A549 (cell line): ENCODE data around the gene RPL23. TPM values are rescaled to one million over a fixed set of nuclear protein-coding genes. Genes with fewer than 3 reads are reported as not detected.

Source experiments
- ATAC-seq, 2 experiments: fragments of 200-7000 bp in 1 of 2; fragments of >200 bp in 1 of 2; cut with Nextera tagmentation in 1 of 2; cut with Tn5 transposase in 1 of 2; 3 replicates each; pipeline versions ENCODE4 v1.8.0 to v1.9.1; 2018 to 2020; ENCODE audit warnings: mild to moderate bottlenecking in 1 of 2, moderate library complexity in 1 of 2
- CTCF ChIA-PET: fragments of 300-600 bp; sonication (Branson Sonifier 250); formaldehyde crosslinking; extraction: SDS; loops from one replicate; lab custom pipeline; 2021; ENCODE audit warnings: antibody characterized with exemption, inconsistent platforms; lab: Yijun Ruan, JAX
- POLR2A ChIA-PET: fragments of 350-600 bp; formaldehyde crosslinking; extraction: SDS; loops from one replicate; lab custom pipeline; 2021; ENCODE audit warnings: antibody characterized with exemption, inconsistent platforms; lab: Yijun Ruan, JAX
- DNase-seq, 2 experiments: peaks; one replicate each; pipeline versions ENCODE4 v3.0.0 to v3.0.0-alpha.2; 2011 to 2016; ENCODE audit warnings: low read depth in 1 of 2, low spot score in 1 of 2
- FAIRE-seq: peaks from 2 replicates; lab custom pipeline; 2011; peaks lifted over from hg19 to GRCh38; lab: Jason Lieb, UNC
- H3K27ac ChIP-seq, 2 experiments: fragments of >200 bp; sonication (Bioruptor Twin); formaldehyde crosslinking; 3 replicates each; pipeline ENCODE4 v1.5.1; 2016 to 2017
- H3K4me1 ChIP-seq: fragments of >200 bp; sonication (Bioruptor Twin); formaldehyde crosslinking; 3 replicates; pipeline ENCODE4 v1.6.1; 2016
- H3K4me2 ChIP-seq: fragments of >200 bp; sonication (Bioruptor Twin); formaldehyde crosslinking; 3 replicates; pipeline ENCODE4 v1.6.1; 2016
- H3K4me3 ChIP-seq: fragments of >200 bp; sonication (Bioruptor Twin); formaldehyde crosslinking; 3 replicates; pipeline ENCODE4 v1.5.1; 2016
- H3K9me3 ChIP-seq: fragments of >200 bp; sonication (Bioruptor Twin); formaldehyde crosslinking; 3 replicates; pipeline ENCODE4 v1.6.1; 2016
- BHLHE40 ChIP-seq: IDR thresholded peaks from 2 replicates; pipeline ENCODE4 v1.6.1; 2012; ENCODE audit warnings: low read depth, low read length, inconsistent platforms
- CBX8 ChIP-seq: fragments of 200-600 bp; sonication (generic); IDR thresholded peaks from 2 replicates; pipeline ENCODE4 v1.6.1; 2016
- CEBPB ChIP-seq, 2 experiments: fragments of >200 bp in 1 of 2; sonication (Bioruptor Twin) in 1 of 2; formaldehyde crosslinking in 1 of 2; IDR thresholded peaks; 2 replicates each; pipeline ENCODE4 v1.6.1; 2012 to 2016
- CHD2 ChIP-seq: fragments of 150-350 bp; IDR thresholded peaks from 2 replicates; pipeline ENCODE4 v1.6.1; 2014; ENCODE audit warnings: low read length; ENCODE audit not compliant: partially characterized antibody
- CHD4 ChIP-seq: fragments of 200-600 bp; sonication (generic); IDR thresholded peaks from 2 replicates; pipeline ENCODE4 v1.6.1; 2016; ENCODE audit warnings: antibody characterized with exemption, mild to moderate bottlenecking, borderline replicate concordance
- EHF ChIP-seq: fragments of 250-450 bp; sonication (Bioruptor Pico); IDR thresholded peaks from 2 replicates; pipeline ENCODE4 v1.5.0; 2020; ENCODE audit warnings: mild to moderate bottlenecking
- EP300 ChIP-seq, 2 experiments: fragments of >200 bp; sonication (Bioruptor Twin); formaldehyde crosslinking; IDR thresholded peaks; 2 replicates in 1 of 2; 3 replicates in 1 of 2; pipeline ENCODE4 v1.6.1; 2016 to 2017
- FOSL2 ChIP-seq, 2 experiments: fragments of 450-650 bp in 1 of 2; fragments of >200 bp in 1 of 2; sonication (Bioruptor Twin) in 1 of 2; formaldehyde crosslinking; IDR thresholded peaks; 2 replicates each; pipeline versions ENCODE4 v1.5.0 to v1.6.1; 2016 to 2020; ENCODE audit warnings: mild to moderate bottlenecking in 1 of 2, moderate library complexity in 1 of 2
- FOXS1 ChIP-seq: fragments of 250-450 bp; sonication (Bioruptor Pico); IDR thresholded peaks from 2 replicates; pipeline ENCODE4 v1.5.0; 2020; ENCODE audit warnings: mild to moderate bottlenecking, moderate library complexity
- HDAC2 ChIP-seq: fragments of 200-600 bp; sonication (generic); IDR thresholded peaks from 2 replicates; pipeline ENCODE4 v1.6.1; 2016
- HEYL ChIP-seq: fragments of 250-450 bp; sonication (Bioruptor Pico); IDR thresholded peaks from 2 replicates; pipeline ENCODE4 v1.8.0; 2021; ENCODE audit warnings: mild to moderate bottlenecking, moderate library complexity
- HOXA7 ChIP-seq: fragments of 250-450 bp; sonication (Bioruptor Pico); IDR thresholded peaks from 2 replicates; pipeline ENCODE4 v1.5.0; 2020; ENCODE audit warnings: mild to moderate bottlenecking, moderate library complexity
- HOXB13 ChIP-seq: fragments of 250-450 bp; sonication (Bioruptor Pico); IDR thresholded peaks from 2 replicates; pipeline ENCODE4 v1.5.0; 2020; ENCODE audit warnings: low read depth, mild to moderate bottlenecking, moderate library complexity
- JUNB ChIP-seq: fragments of >200 bp; sonication (Bioruptor Twin); formaldehyde crosslinking; IDR thresholded peaks from 2 replicates; pipeline ENCODE4 v1.6.1; 2016
- KDM1A ChIP-seq: fragments of 200-600 bp; sonication (generic); IDR thresholded peaks from 2 replicates; pipeline ENCODE4 v1.6.1; 2016; ENCODE audit warnings: low read depth, mild to moderate bottlenecking
- NFE2L2 ChIP-seq: fragments of 150-350 bp; conservative IDR thresholded peaks from 2 replicates; pipeline ENCODE4 v1.6.1; 2014; ENCODE audit warnings: low read length
- NPAS2 ChIP-seq: fragments of 250-450 bp; sonication (Bioruptor Pico); IDR thresholded peaks from 2 replicates; pipeline ENCODE4 v1.8.0; 2022; ENCODE audit warnings: mild to moderate bottlenecking, moderate library complexity, borderline replicate concordance
- PHF8 ChIP-seq: fragments of 200-600 bp; sonication (generic); IDR thresholded peaks from 2 replicates; pipeline ENCODE4 v1.6.1; 2016; ENCODE audit warnings: low read depth, mild to moderate bottlenecking, antibody characterized with exemption, moderate library complexity, borderline replicate concordance
- RARB ChIP-seq: fragments of 250-450 bp; sonication (Bioruptor Pico); IDR thresholded peaks from 2 replicates; pipeline ENCODE4 v1.8.0; 2021; ENCODE audit warnings: mild to moderate bottlenecking, moderate library complexity
- RFX5 ChIP-seq: fragments of 450-650 bp; IDR thresholded peaks from 2 replicates; pipeline ENCODE4 v1.7.1; 2014; ENCODE audit warnings: antibody characterized with exemption, mild to moderate bottlenecking, moderate library complexity
- RNF2 ChIP-seq: fragments of 200-600 bp; sonication (generic); IDR thresholded peaks from 2 replicates; pipeline ENCODE4 v1.6.1; 2016; ENCODE audit warnings: low read depth, mild to moderate bottlenecking, antibody characterized with exemption, moderate library complexity, borderline replicate concordance
- SMC3 ChIP-seq: fragments of >200 bp; sonication (Bioruptor Twin); formaldehyde crosslinking; IDR thresholded peaks from 3 replicates; pipeline ENCODE4 v1.6.1; 2018; ENCODE audit warnings: inconsistent platforms
- SREBF2 ChIP-seq: fragments of 450-650 bp; IDR thresholded peaks from 2 replicates; pipeline ENCODE4 v1.6.1; 2014; ENCODE audit warnings: mild to moderate bottlenecking, moderate library complexity
- TFCP2L1 ChIP-seq: fragments of 250-450 bp; sonication (Bioruptor Pico); IDR thresholded peaks from 2 replicates; pipeline ENCODE4 v1.5.0; 2021; ENCODE audit warnings: mild to moderate bottlenecking
- ZC3H11A ChIP-seq: fragments of 450-650 bp; IDR thresholded peaks from 2 replicates; pipeline ENCODE4 v1.6.1; 2014; ENCODE audit warnings: antibody characterized with exemption, mild to moderate bottlenecking
- ZFP36 ChIP-seq: fragments of 450-650 bp; IDR thresholded peaks from 2 replicates; pipeline ENCODE4 v1.6.1; 2014; ENCODE audit warnings: borderline replicate concordance; ENCODE audit not compliant: partially characterized antibody
- ZSCAN20 ChIP-seq: fragments of 250-450 bp; sonication (Bioruptor Pico); IDR thresholded peaks from 2 replicates; pipeline ENCODE4 v1.8.0; 2022; ENCODE audit warnings: mild to moderate bottlenecking, moderate library complexity
- WGBS: methylation state at CpG from one replicate; pipeline ENCODE4 v1.1.6; 2017; ENCODE audit errors: missing lambda C conversion rate; 5-methylcytosine and 5-hydroxymethylcytosine counted together
- polyA plus RNA-seq, 4 experiments: library from polyadenylated mRNA; depleted of rRNA in 3 of 4; stranded (reverse); fragments of >200 nt; fragmentation: RNase III in 1 of 4; extraction: RNeasy Plus Mini Kit Qiagen cat#74134 plus additional on column Dnase treatment in 1 of 4; gene quantifications; 2 replicates in 3 of 4; 3 replicates in 1 of 4; pipeline ENCODE4 v1.2.3, GENCODE V29; 2011 to 2017
- TF ChIP-seq, protein P1 (sequence below): fragments of 150-350 bp; IDR thresholded peaks from 2 replicates; pipeline ENCODE4 v1.6.1; 2014; ENCODE audit warnings: low read depth, mild to moderate bottlenecking, low read length
- TF ChIP-seq, protein P2 (sequence below): fragments of >200 bp; sonication (Bioruptor Twin); formaldehyde crosslinking; IDR thresholded peaks from 3 replicates; pipeline ENCODE4 v1.5.1; 2016
- TF ChIP-seq, protein P3 (sequence below): fragments of >200 bp; sonication (Bioruptor Twin); formaldehyde crosslinking; IDR thresholded peaks from 3 replicates; pipeline ENCODE4 v1.6.1; 2016
- TF ChIP-seq, protein P4 (sequence below): IDR thresholded peaks from 2 replicates; pipeline ENCODE4 v1.6.1; 2012
- TF ChIP-seq, protein P5 (sequence below): fragments of 250-450 bp; sonication (Bioruptor Pico); IDR thresholded peaks from 2 replicates; pipeline ENCODE4 v1.5.0; 2021; ENCODE audit warnings: mild to moderate bottlenecking, moderate library complexity, borderline replicate concordance
- TF ChIP-seq, protein P6 (sequence below): fragments of >200 bp; sonication (Bioruptor Twin); formaldehyde crosslinking; IDR thresholded peaks from 2 replicates; pipeline ENCODE4 v1.6.1; 2016

RPL23 gene
- polyA plus RNA-seq, 2 of the 4 experiments (the other 2 are of a cell fraction), result 2,715 to 2,969 TPM

- TF ChIP-seq, protein P1, sequence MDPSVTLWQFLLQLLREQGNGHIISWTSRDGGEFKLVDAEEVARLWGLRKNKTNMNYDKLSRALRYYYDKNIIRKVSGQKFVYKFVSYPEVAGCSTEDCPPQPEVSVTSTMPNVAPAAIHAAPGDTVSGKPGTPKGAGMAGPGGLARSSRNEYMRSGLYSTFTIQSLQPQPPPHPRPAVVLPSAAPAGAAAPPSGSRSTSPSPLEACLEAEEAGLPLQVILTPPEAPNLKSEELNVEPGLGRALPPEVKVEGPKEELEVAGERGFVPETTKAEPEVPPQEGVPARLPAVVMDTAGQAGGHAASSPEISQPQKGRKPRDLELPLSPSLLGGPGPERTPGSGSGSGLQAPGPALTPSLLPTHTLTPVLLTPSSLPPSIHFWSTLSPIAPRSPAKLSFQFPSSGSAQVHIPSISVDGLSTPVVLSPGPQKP, result no peak
Measured at GRCh38 chr17:38872027-38872511, 18.5 kb upstream of the RPL23 start (continued).

GRCh38 chr17:38871247-38872015 lies 17.9 kb upstream of the RPL23 start:
- ChIA-PET CTCF (interaction anchor here (0.5 to 6.4 kb wide), 26 partner anchors 9 to 1221 kb away, joined by 3 to 90 read pairs (median 5); partner anchors contain the start of genes FBXO47, LASP1NB, PLXDC1 and PSMB3), POLR2A (interaction anchor here (0.8 to 6.5 kb wide), 12 partner anchors 9 to 328 kb away, joined by 3 to 83 read pairs (median 4); partner anchors contain the start of genes FBXO47, PSMB3, RPL19 and RPL23)
- Histone ChIP-seq H3K9me3 (no peaks in the 10 kb centered on the region), H3K4me3 (peak overlapping the region; percentile 94), H3K4me2 (peak overlapping the region; percentile 78), H3K27ac (peak overlapping the region; percentile 98), H3K4me1 (peaks cover 48% of the 10 kb centered on the region)
- ATAC-seq (peak; percentile 17 to 33), DNase-seq (peak; percentile 92 to 94), FAIRE-seq (peak; percentile 88)
- 12% methylated on average over 11 of the region's 11 CpGs for WGBS
- TF ChIP-seq NPAS2 (CRISPR knock-in tag) (no peak), KDM1A (no peak), CBX8 (no peak), CHD4 (no peak; the same call in 1 of the 2 replicates), RNF2 (no peak), EHF (no peak), FOSL2 (IDR thresholded peaks at IDR 0.05) (peak; percentile 65), FOSL2 (CRISPR knock-in tag; IDR thresholded peaks at IDR 0.05) (peak; percentile 91), HDAC2 (no peak), TFCP2L1 (no peak), EP300 (IDR thresholded peaks at IDR 0.05) (no peak; a peak in 1 of 5 replicates), RFX5 (no peak), SREBF2 (no peak), PHF8 (no peak), NFE2L2 (no peak), CHD2 (peak; percentile 59), ZFP36 (no peak), BHLHE40 (no peak), CEBPB (IDR thresholded peaks at IDR 0.05) (no peak), HOXB13 (no peak), SMC3 (peak; percentile 62), ZC3H11A (no peak), HOXA7 (CRISPR knock-in tag) (no peak), ZSCAN20 (no peak), JUNB (peak; percentile 42; the same call in 1 of the 2 replicates), HEYL (CRISPR knock-in tag) (no peak), RARB (CRISPR knock-in tag) (no peak), FOXS1 (no peak)
- TF ChIP-seq, protein P2, sequence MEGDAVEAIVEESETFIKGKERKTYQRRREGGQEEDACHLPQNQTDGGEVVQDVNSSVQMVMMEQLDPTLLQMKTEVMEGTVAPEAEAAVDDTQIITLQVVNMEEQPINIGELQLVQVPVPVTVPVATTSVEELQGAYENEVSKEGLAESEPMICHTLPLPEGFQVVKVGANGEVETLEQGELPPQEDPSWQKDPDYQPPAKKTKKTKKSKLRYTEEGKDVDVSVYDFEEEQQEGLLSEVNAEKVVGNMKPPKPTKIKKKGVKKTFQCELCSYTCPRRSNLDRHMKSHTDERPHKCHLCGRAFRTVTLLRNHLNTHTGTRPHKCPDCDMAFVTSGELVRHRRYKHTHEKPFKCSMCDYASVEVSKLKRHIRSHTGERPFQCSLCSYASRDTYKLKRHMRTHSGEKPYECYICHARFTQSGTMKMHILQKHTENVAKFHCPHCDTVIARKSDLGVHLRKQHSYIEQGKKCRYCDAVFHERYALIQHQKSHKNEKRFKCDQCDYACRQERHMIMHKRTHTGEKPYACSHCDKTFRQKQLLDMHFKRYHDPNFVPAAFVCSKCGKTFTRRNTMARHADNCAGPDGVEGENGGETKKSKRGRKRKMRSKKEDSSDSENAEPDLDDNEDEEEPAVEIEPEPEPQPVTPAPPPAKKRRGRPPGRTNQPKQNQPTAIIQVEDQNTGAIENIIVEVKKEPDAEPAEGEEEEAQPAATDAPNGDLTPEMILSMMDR, result peak; percentile 55
- TF ChIP-seq, protein P3, sequence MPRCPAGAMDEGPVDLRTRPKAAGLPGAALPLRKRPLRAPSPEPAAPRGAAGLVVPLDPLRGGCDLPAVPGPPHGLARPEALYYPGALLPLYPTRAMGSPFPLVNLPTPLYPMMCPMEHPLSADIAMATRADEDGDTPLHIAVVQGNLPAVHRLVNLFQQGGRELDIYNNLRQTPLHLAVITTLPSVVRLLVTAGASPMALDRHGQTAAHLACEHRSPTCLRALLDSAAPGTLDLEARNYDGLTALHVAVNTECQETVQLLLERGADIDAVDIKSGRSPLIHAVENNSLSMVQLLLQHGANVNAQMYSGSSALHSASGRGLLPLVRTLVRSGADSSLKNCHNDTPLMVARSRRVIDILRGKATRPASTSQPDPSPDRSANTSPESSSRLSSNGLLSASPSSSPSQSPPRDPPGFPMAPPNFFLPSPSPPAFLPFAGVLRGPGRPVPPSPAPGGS, result 0 out of 3 replicates have a peak, but pooled peaks have one; percentile 39
- TF ChIP-seq, protein P4, sequence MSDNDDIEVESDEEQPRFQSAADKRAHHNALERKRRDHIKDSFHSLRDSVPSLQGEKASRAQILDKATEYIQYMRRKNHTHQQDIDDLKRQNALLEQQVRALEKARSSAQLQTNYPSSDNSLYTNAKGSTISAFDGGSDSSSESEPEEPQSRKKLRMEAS, result peak; percentile 80
- TF ChIP-seq, protein P5, sequence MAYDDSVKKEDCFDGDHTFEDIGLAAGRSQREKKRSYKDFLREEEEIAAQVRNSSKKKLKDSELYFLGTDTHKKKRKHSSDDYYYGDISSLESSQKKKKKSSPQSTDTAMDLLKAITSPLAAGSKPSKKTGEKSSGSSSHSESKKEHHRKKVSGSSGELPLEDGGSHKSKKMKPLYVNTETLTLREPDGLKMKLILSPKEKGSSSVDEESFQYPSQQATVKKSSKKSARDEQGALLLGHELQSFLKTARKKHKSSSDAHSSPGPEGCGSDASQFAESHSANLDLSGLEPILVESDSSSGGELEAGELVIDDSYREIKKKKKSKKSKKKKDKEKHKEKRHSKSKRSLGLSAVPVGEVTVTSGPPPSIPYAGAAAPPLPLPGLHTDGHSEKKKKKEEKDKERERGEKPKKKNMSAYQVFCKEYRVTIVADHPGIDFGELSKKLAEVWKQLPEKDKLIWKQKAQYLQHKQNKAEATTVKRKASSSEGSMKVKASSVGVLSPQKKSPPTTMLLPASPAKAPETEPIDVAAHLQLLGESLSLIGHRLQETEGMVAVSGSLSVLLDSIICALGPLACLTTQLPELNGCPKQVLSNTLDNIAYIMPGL (CRISPR knock-in tag), result no peak
- TF ChIP-seq, protein P6, sequence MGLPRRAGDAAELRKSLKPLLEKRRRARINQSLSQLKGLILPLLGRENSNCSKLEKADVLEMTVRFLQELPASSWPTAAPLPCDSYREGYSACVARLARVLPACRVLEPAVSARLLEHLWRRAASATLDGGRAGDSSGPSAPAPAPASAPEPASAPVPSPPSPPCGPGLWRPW, result no peak
